Retinal pigment epithelial cell (primary cell): ENCODE data around the gene OR1F1.

Experiments
- DNase-seq: peaks from one replicate; pipeline ENCODE4 v3.0.0-alpha.2; 2010; ENCODE audit warnings: low read depth
- H3K4me3 ChIP-seq: 2 replicates; pipeline ENCODE4 v1.5.1; 2011; ENCODE audit warnings: mild to moderate bottlenecking, low read length, control low read depth, moderate library complexity
- CTCF ChIP-seq: conservative IDR thresholded peaks from 2 replicates; pipeline ENCODE4 v1.5.1; 2011; ENCODE audit warnings: low read depth, low read length, control low read depth, inconsistent platforms

The OR1F1 gene

GRCh38 chr16:3152027-3152276 is 36.1 kb upstream of the OR1F1 start:
- peak overlapping the region; percentile 61 for H3K4me3 ChIP-seq
- DNase-seq, result no peak
- TF ChIP-seq CTCF, result no peak

GRCh38 chr16:3152277-3152990 is 35.6 kb upstream of the OR1F1 start:
- TF ChIP-seq CTCF, result peak; percentile 45
- peak overlapping the region; percentile 61 for H3K4me3 ChIP-seq
- peak; percentile 48 for DNase-seq

GRCh38 chr16:3152991-3153368 is 35.0 kb upstream of the OR1F1 start:
- no peak for DNase-seq
- no peak for TF ChIP-seq CTCF
- no peak overlapping the region for H3K4me3 ChIP-seq

GRCh38 chr16:3155181-3155580 is 32.8 kb upstream of the OR1F1 start:
- DNase-seq, result no peak

GRCh38 chr16:3155972-3156371 is 32.0 kb upstream of the OR1F1 start:
- H3K4me3 ChIP-seq, result no peak overlapping the region
- no peak for DNase-seq
- TF ChIP-seq CTCF, result no peak

More at GRCh38 chr16:3155181-3155580, 32.8 kb upstream of the OR1F1 start:
- TF ChIP-seq CTCF, result no peak
- H3K4me3 ChIP-seq, result no peak overlapping the region

GRCh38 chr16:3157229-3158025 is 30.6 kb upstream of the OR1F1 start:
- peak; percentile 54 for DNase-seq
- peak overlapping the region; percentile 66 for H3K4me3 ChIP-seq
- TF ChIP-seq CTCF, result no peak

- no peak for TF ChIP-seq CTCF
- H3K4me3 ChIP-seq, result peak overlapping the region; percentile 66
- DNase-seq, result no peak
These were observed 29.9 kb upstream of the OR1F1 start for GRCh38 chr16:3158026-3158509.
